ENCODE measurements around the gene MID1.
"Not testable (repeated sequence)": the region's sequence is repeated elsewhere in the genome, so short reads cannot be mapped to it uniquely, and the experiment has no call there.

Gene MID1

DNA sequence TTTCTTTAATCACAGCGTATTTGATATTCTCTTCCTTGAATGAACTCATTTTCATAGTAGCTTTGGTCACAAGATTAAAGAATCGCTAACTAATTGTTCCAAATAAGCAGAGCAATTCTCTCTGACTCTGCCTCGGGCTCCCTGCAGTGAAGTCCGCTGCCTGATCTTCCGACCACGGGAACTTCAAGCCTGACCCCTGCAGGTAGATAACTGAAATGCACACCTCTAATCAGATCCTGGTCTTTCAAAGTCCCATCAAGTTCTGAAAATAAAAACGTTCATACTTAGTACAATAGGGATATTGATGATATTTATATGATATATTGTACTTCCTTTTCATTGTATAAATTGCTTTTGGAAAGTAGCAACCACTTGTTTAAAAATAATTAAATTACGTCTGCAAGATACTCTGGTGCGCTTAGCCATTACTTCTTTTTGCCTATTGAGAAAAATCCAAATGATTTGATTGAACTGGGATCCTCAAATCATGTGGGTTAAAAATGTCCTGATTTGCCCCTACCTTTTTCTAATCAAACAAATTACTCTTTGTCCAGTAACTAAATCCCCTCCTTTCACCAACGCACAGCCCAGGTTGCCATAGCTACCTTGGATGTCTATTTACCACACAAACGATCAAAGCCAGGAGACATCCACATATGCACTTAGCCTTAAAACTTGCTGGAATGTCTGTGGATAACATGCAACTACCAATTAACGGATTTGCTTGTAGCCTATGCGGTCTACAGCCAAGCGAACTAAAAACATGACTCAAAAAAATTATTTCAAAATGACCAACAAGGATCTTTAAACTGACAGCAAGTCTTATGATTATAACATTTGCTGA, 4.2 kb downstream of the MID1 start:
- no peak for DNase-seq

DNA sequence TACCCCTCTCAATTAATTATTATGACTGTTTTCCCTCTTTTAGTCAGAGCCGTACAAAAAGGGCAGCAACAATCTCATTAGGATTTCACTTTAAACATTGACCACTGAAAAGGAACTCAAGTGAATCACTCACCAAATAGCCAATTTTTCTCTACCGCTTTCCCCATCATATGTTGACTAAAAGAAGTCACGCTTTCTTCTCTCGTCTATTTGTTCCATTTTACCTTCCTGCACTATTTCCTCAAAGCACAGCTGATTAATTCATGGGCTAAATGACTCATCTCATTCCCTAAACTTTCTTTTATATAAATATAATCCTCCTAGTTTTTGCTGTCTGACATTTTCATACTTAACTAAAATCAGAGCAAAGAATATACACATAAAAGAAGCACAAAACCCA, 8.2 kb downstream of the MID1 start:
- DNase-seq = no peak

DNA sequence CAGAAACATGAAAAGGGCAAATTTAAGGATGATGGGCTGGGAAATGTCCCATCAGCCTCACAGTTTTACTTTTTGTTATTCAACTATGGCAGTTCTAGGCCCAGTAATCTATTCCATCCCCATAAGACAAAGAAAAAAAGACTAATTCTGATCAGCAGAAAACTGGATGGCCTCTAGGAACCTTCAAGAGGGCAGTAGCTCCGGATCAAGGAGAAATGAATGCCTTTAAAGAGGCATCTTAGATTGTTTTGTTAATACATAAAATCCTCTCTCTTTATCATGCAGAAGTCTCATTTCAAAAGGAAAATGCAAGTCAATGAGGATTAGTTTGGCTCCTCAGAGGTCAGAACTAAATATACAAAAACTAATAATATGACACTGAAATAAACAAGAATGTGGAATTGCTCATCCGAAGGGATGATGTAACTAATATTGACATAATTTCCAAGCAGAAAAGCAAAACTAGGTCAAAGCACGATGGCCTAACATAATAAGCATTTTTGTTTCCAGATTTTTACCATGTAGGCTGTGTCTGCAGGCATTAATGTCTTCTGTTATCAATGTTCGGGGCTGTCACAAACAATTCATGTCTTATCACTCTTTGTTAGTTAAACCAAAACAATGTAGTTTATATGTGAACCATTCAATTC, 8.8 kb downstream of the MID1 start:
- no peak for DNase-seq

DNA sequence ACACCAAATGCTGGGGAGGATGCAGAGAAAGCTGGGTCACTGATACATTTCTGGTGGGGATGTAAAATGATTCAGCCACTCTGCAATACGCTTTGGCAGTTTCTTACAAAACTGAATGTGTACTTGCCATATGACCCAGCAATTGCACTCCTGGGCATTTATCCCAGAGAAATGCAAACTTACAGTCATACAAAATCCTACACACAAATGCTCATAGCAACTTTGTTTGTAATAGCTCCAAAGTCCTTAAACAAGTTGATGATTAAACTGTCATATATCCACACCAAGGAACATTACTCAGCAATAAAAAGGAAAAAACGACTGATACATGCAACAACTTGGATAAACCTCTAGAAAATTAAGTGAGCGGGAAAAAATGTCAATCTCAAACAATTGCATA, 12.3 kb downstream of the MID1 start:
- DNase-seq = no peak

DNA sequence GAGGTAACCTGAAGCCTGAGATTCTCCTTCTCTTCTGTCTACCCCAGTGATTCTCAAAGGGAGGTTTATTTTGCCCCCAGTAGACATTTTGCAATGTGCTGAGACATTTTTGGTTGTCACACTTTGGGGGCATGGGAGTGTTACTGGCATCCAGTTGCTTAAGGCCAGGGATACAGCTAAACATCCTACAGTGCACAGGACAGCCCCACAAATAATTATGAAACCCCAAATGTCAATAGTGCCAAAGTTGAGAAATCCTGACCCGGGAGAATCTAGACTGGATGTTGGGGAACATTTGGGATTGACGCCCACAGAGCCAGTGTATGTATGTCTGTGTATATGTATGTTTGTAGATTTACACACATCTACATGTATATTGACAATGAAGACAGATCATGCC, 13.2 kb downstream of the MID1 start:
- no peak for DNase-seq

DNA sequence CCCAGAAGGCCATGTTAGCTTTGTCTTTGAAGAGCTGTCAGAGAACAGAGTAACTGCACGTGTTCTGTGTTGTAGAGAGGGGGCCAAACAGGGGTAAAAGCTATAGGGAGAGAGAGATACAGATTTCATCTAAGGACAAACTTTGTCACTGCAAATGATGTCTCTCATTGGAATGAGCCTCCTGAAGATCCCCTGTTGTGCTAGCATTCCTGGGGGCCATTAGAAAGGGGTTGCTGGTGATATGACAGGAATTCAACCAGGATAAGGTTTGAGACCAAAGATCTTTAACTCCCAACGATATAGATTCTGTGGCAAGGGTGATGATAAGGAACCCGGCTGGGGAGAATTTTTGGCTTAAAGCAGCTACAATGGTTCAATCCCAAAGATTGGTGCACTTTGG, 16.8 kb downstream of the MID1 start:
- DNase-seq = no peak

DNA sequence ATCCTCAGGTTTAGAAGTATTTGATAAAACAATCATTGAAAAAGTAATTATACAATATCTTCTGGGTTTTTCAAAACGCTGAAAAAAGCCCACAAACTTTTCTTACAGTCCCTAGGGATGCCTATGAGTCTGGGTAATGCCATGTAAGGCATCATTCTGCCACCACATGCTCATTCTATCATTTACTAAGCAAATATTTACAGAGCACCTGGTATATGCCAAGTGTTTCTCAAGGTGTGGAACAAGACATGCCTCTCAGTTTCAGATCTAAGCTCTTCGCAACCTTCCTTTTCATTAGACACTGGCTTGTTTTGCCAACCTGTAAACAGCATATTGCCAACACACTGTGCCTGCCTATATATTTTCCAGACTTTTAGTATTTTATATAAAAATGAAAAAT, 17.7 kb downstream of the MID1 start:
- no peak for DNase-seq

DNA sequence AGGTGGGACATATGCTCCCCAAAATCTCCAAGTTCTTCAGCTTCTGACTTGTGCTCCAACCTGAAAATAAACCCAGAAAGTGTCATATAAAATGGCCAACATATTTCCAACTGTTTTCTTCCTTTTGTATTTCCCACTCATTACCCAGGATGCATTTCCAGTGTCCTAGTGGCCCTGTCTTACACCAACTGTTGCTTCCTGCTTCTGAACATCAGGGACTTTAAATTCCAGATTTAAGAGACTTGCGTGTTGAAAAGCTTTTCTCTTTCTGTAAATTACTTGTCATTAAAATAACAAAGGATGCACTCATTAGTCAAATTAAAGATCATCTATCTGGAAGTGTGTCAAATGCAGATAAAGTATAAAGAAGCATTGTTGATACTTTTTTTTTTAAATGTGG, 19.9 kb downstream of the MID1 start:
- no peak for DNase-seq

DNA sequence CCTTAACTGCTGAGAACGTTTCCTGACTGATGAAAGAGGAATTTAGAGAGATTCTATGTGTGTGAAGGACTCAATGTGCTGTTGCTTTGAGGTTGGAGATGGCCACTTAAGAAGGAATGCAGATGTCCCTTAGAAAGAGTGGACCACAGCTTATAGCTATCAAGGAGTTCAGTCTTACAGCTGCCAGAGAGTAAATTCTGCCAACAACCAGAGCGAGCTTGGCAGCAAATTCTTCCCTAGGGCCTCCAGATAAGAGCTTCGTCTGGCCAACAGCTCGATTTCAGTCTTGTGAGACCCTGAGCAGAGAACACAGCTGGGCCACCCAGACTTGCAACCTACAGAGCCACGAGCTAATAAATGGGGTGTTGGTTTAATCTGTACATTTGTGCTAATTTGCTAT, 21.8 kb downstream of the MID1 start:
- no peak for DNase-seq

DNA sequence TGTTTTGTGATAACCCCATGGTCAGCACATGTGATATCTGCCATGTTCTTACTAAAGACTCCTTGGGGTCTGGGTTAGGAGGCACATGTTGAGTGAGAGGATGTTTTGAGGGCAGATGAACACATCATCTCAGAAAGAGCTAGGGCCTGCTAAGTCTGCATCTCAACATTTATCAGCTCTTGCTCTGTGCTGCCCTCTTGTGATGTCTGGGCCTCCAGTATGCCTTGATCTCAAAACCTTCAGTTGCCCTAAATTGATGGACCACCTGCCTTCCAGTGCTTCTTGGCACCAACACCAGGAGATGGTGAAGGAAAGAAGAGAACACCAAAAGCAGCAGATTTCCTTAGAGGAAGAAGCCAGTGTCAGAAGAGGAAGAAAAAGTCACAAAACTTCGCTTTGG, 22.5 kb downstream of the MID1 start:
- DNase-seq = no peak

DNA sequence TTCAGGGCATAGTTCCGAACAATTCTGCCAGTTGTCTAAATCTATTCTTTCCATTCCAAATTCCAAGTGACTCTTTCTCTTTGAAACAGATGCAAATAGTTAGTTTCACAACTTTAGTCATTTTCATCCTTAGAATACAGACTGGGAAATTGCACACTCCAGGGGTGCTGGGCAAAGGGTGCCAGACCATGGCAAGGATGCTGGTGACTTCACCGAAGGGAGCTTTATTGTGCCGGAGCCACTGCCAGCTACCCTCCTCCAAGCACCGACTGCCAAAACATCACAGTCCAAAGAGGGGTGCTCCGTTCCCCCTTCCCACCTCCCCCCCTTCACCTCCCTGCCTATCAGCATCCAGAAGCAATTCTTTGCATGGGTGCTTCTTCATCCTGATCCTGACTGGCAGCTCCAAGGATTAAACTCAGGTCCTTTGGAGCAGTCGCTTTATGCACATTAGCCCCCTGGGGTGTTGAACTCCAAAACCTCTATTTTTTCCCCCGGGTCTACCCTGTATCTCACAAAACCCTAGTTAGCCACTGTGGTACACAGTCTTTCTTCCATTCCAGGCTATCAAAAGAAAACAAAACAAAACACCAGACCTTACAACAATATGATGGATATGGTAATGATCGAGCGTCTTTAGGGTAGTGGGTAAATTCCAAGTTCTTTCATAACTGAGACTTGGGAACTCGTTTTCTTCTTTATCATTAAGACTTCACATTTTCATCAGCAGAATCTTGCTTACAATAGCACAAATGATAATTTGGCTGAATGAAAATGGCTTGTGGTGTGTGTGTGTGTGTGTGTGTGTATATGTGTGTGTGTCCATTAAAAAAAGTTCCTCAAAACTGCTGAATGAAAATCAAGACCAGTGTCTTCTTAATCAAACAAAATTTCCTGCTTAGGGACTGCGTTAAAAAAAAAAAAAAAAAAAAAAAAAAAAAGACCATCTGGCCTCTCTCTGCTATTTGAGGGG, 28.7 kb downstream of the MID1 start:
- no peak for DNase-seq

DNA sequence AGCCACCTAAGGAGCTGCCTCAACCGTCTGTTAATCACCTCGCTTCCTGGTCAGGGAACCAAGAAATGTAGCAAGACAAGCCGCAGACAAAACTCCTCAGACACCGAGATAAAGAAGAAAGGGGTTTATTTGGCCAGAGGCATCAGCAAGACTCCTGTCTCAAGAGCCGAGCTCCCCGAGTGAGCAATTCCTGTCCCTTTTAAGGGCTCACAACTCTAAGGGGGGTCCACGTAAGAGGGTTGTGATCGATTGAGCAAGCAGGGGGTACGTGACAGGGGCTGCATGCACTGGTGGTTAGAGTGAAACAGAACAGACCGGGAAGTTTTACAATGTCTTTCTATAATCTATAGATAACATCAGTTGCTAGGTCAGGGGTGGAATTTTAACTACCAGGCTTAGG, 30.6 kb downstream of the MID1 start:
- DNase-seq = not testable (repeated sequence)

DNA sequence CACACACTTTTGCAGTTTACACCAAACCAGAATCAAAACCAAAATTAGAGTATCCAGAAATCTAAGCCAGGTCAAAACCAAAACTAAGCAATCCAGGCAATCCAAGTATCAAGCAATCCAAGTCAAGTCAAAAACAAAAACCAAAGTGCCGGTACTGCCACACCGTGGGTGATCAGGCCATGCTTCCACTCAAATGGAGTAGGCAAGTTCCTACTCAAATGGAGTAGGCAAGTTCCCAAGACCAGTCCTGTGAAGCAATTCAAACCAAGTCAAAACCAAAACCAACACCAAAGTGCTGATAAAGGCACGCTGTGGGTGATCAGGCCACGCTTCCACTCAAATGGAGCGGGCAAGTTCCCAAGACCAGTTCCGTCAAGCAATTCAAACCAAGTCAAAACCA, 31.3 kb downstream of the MID1 start:
- DNase-seq = no peak

DNA sequence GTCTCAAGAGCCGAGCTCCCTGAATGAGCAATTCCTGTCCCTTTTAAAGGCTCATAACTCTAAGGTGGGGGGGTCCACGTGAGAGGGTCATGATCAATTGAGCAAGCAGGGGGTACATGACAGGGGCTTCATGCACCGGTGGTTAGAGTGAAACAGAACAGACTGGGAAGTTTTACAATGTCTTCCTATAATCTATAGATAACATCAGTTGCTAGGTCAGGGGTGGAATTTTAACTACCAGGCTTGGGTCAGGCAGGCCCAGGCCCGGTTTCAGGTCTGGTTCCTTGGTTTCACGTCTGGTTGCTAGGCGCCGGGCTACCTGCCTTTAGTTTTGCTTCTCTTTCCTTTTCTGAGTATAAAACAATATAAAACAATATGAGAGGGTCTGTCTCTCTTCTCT, 35.5 kb downstream of the MID1 start:
- DNase-seq = not testable (repeated sequence)

DNA sequence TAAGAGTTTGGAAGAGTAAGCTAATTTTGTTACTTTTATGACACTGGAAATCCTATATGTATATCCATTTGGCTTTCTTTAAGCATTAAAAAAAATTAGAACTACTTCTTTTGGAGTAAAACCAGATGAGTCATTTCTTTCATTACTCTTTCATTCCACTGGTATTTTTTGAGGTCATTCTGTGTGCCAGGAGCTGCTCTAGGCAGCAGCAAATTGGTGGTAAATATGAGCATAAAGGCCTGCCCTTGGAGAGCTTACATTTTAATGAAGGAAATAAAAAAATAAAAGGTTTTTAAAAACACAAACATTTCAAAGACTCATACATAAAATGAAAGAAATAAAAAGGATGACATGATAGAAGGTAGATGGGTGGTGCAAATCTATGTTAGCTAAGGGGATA, 37.4 kb downstream of the MID1 start:
- DNase-seq = no peak

DNA sequence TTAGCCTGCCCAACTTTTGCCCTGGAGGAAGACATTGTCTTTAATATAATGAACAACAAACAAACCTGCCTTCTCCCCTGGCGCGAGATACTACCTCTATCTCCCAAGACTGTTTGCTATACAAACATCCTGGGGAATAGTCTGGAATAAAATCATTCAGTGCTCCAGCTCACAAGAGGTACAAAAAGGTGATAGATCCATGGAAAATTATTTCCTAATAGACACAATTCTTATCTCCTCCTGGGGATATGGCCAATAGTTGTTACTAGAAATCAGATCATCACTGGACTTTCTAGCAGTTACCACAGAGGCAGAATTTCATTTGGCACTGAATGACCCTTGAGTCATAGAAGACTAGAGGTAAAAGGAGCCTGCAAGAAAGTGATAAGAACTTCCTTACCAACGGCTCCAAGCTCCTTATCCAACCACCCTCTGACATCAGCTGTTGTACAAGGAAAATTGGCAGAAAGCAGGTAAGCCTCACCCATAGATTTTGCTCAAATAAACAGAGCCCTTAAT, 38.1 kb downstream of the MID1 start:
- DNase-seq = no peak

DNA sequence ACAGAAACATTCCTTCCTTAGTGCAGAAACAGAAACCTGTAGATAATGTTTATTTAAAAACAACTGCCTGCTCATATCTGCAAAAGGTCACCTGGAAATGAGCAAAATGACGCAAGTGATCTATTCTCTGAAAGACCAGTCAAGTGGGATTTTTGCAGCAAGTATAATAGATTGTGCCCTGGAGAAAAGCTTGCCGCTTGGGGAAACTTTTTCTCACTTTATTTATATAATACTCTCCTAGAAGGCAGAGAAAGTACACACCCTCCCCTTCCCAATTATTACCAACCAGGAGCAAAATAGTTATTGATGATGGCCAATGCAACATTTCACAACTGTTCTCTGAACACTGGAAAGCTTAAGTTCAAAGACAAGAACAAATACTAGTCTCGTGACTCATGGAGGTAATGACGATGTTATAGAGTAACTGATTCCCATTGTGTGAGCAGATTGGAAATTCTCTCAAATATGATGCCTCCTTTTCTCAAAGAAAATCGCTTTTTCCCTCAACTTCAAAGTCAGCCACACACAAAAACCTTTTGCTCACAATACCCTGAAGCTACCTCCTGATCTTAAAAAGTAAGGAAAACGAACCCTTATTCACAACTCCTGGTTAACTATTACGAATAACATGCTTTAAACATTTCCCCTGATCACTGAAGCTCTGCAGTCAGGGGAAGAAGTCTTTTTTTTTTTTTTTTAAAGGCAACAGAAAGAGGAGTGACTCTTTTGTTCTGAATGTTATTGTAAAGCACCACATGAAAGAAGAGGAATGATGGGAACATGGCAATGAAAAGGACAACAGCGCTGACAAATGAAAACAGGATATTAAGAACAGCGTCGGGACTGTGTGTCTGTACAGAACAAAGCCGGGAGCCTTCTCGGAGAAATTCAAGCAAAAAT, 41.0 kb downstream of the MID1 start:
- no peak for DNase-seq

DNA sequence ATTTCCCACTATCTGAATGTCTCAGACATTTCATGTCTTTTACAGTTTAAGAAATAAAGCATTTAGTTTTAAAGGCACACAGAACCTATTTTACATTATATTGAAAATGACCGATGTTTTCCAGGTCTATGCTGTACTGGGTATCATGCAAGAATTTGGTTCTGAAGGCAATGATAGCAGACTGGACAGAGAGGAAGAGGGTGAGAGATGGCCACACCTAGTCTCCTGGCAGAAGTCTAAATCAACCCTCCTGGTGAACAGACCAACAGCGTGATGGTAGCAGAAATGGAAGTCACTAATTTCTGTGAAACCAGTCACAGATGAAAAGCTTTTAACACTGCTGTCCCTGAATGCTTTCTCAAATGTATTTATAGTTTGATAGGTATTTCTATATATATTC, 41.9 kb downstream of the MID1 start:
- no peak for DNase-seq

DNA sequence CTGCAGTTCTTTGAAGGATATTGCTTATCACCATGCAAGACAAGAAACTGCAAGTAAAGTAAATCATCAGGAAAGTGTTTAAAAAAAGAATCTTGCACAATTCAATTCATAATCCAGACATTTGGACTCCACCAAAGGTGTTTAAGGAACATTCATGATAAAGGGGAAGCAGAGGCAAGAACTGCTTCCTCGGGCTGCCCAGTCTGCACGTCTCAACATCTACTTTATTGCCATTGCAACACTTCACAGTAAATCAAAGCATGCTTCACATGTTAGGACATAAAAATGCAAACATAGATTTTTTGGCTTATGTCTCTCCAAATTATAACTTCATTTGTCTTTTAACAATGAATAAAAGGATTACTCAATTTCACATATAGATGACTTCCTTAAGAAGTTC, 42.5 kb downstream of the MID1 start:
- no peak for DNase-seq

DNA sequence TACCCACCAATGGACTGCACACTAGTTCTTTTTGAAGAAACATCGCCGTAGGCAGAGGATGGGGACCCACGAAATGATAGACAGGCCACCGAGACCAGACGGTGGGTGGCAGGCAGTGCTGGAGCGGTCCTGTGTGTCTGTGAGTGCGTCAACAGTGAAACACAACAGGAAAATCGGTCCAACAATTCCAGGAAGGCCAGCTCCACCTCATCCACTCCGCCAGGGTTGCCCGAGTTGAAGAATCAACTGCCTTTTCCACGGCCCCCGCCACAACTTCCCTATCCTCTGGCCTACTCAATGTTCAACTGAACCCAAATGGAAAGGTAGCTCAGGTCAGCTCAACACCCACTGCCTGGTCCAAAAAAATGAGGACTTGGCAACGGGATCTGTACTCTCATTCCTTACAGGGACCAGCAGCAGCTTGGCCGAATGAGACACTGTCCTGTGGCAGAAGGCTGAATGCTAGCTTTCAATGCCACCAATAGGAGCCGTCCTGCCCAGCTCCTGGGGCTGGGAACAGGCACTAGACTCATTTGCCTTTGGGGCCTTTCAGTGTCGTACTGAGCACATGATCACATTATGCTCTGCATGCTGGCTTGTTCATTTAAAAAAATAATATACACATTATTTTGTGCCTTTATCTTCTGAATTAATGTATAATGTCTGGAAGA, 43.5 kb downstream of the MID1 start:
- no peak for DNase-seq

DNA sequence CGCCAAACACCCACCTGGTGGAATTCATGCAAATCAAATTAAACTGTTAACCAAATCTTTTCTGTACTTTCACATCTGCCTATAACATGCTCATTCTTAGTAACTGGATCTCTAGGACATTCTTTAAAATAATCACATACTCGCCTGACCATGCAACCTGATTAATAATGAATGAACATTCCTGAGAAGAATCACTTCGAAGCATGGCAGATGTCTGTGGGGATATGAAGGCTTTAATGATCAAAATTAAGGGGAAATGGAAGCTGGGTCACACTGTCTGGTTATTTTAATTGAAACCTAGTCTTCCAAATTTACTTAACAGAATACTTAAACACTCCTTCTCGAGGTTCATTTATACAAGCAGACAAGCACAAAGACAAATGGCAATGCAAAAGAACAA, 44.2 kb downstream of the MID1 start:
- DNase-seq = no peak

DNA sequence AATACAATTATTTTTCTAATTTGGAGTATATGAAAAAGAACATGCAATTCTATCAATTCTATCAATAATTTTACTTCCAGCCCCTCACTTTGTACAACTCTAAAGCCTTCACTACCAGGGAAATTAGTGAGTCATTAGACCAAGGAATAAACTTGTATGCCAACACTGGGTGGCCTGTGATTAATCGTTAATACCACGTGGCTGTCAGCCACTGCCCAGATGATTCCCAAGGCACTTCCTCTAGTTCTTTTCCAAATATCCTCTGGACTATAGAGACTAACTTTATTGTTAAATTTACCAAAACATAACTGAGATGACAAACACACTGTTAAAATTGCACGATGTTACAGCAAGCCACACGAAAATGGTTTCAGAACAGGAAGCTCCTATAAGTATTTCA, 45.7 kb downstream of the MID1 start:
- no peak for DNase-seq
